GM12891 (cell line): ENCODE measurements around the gene TRAPPC6A.

Experiments
- PAX5 ChIP-seq: IDR thresholded peaks from 2 replicates; pipeline ENCODE4 v1.6.1; 2011; ENCODE audit warnings: low read length, moderate library complexity, mild to moderate bottlenecking; ENCODE audit not compliant: insufficient read depth, severe bottlenecking
- POLR2A ChIP-seq: IDR thresholded peaks from 2 replicates; pipeline ENCODE4 v1.6.1; 2011; ENCODE audit warnings: low read depth, low read length, control low read depth
- POLR2AphosphoS5 ChIP-seq: IDR thresholded peaks from 2 replicates; pipeline ENCODE4 v1.6.1; 2011; ENCODE audit warnings: low read depth, low read length, control low read depth
- POU2F2 ChIP-seq: IDR thresholded peaks from 2 replicates; pipeline ENCODE4 v1.6.1; 2011; ENCODE audit warnings: low read depth, mild to moderate bottlenecking, control low read depth, low read length, moderate library complexity
- TAF1 ChIP-seq: IDR thresholded peaks from 2 replicates; pipeline ENCODE4 v1.6.1; 2011; ENCODE audit warnings: low read depth, low read length, control low read depth

DNA sequence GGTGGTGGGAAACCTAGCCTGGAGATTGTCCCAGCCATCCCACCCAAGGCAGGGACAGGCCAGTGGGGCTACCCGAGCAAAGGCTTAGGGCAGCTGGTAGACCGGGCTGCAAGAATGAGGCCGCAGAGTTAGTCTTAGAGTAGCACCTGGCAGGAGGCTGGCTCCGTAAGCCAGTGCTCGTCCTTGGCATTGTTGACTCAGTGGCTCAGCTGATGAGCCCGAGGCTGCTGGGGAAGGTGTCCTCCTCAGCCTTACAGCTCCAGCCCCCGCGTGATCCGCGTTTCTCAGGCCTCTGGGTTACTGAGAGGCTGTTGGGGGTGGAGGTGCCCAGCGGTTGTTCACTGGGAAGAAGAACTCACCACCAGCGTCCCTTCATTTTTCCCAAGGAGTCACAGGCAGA, 60.4 kb downstream of the TRAPPC6A start:
- no peak for TF ChIP-seq POLR2A
- TF ChIP-seq POLR2AphosphoS5, result no peak
- no peak for TF ChIP-seq TAF1
- TF ChIP-seq PAX5, result no peak
- no peak for TF ChIP-seq POU2F2
